ENCODE data around the gene ERBB4.

DNA sequence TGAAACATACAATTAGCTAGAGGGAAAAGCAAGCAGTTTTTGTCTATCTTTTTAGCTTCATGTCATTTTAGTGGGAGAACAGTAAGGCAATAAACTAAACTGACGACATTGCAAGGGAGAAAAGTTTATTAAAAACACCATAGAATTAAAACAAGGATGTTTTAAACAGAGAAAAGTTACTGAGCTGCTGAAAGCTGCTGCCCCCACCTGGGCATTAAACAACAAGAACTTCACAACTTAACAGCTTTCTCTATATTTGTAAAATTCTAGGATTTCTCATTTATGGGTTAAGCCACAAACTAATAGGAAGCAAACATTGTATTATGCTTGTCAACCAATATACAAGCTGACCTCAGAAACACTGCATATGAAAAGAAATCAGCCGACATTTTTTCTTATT, 289.2 kb downstream of the ERBB4 start:
- TF ChIP-seq POLR2A (IDR thresholded peaks at IDR 0.05) (no peak), POLR2AphosphoS5 (IDR thresholded peaks at IDR 0.05) (no peak)

Data from prostate gland (tissue), 1 donor.